ENCODE measurements around the gene CIB2. TPM values are rescaled to one million over a fixed set of nuclear protein-coding genes. Genes with fewer than 3 reads are reported as not detected.

The CIB2 gene
- total RNA-seq, 1 donor, result 6.7 TPM

GRCh38 chr15:78087951-78088772 is 43.1 kb downstream of the CIB2 start:
- no peak for DNase-seq (ENCODE audit: low read depth in 2 of 3, low spot score in 2 of 3)

- no peak for DNase-seq (ENCODE audit: low read depth in 2 of 3, low spot score in 2 of 3)
Observed at GRCh38 chr15:78085928-78086327, 45.3 kb downstream of the CIB2 start.

GRCh38 chr15:78084449-78084750 is 46.8 kb downstream of the CIB2 start:
- no peak for DNase-seq (ENCODE audit: low read depth in 2 of 3, low spot score in 2 of 3)

- no peak for DNase-seq (ENCODE audit: low read depth in 2 of 3, low spot score in 2 of 3)
Observed at GRCh38 chr15:78083687-78084448, 47.4 kb downstream of the CIB2 start.

DNA sequence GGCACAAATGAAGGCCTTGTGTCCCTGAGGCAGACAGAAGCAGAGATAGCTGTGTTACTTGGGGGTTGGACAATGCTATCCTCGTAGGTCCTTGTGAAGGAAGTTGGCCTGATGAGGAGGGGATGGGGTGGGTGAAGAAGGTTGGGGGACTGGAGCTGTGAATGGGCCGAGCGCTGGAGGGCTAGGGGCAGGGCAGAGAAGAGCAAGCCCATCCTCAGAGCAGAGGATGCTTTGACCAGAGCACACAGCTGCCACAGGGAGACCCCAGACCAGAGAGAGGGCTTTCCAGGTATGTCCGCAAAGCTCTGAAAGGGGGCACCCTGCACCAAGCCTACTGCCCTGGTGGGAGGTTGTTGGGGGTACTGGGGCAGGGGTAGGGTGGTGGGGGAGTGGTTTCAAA is 48.1 kb downstream of the CIB2 start:
- DNase-seq (ENCODE audit: low read depth in 2 of 3, low spot score in 2 of 3), result no peak

DNA sequence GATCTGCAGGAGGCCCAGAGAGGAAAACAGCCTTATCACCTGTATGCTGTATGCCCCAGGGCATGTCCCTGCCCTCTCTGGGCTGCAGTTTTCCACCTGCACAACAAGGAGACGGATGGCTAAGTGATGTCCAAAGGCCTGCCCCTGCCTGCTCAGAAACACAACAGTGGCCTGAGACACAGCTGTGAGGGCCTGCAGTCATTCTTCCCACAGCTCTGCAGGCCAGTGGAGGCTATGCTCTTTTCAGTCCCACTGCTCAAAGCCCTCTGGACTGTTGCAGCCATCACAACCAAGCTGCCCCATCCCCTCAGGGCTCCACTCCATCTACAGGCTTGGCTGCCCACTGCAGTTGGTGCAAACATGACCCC is 48.5 kb downstream of the CIB2 start:
- no peak for DNase-seq (ENCODE audit: low read depth in 2 of 3, low spot score in 2 of 3)

- DNase-seq (ENCODE audit: low read depth in 2 of 3, low spot score in 2 of 3), result no peak
Observed at GRCh38 chr15:78082106-78082742, 49.0 kb downstream of the CIB2 start.

- DNase-seq (ENCODE audit: low read depth in 2 of 3, low spot score in 2 of 3), result no peak
Observed at GRCh38 chr15:78080088-78080460, 51.2 kb downstream of the CIB2 start.

DNA sequence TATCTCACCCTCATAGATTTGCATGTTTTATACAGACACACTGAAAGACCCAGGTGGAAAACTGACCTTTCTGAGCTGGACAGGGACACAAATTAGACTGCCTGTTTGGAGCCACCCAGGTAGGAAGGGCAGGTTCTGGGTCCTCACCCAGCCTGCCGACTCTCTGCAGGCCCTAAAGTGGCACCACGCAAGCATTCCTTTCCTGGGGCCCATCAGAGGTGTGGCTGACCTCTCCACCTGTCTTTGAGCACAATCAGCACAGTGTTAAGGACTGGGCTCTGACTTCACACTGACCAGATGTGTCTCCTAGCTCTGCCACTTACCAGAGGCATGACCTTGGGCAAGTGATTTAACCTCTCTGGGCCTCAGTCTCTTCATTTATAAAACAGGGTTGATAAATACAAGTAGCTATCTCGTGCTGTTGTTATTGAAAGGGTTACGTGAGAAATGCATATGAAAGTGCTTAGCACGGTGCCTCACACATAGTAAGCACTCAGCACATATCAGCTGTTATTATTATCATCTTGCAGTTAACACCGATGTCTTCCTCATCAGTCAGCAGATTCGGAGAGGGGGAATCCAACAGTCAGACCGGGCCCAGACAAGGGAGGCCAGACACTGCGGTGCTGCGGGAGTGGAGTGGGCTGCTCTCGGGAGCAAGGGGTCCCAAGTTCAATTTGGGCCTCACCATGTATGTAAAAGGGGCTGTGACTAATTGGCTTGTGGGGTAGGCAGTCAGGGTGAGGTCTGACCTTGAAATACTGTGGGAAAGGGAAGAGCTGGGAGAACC is 51.8 kb downstream of the CIB2 start:
- no peak for DNase-seq (ENCODE audit: low read depth in 2 of 3, low spot score in 2 of 3)

GRCh38 chr15:78077871-78078210 is 53.4 kb downstream of the CIB2 start:
- no peak for DNase-seq (ENCODE audit: low read depth in 2 of 3, low spot score in 2 of 3)

GRCh38 chr15:78077053-78077870 is 54.0 kb downstream of the CIB2 start, which contains the start of gene TBC1D2B:
TSS of gene TBC1D2B (minus strand) at chr15:78077711. CDS start at chr15:78077652, 59 bp downstream.
- DNase-seq (ENCODE audit: low read depth in 2 of 3, low spot score in 2 of 3), result peak in 2 of 3 donors; percentile 60 to 65

DNA sequence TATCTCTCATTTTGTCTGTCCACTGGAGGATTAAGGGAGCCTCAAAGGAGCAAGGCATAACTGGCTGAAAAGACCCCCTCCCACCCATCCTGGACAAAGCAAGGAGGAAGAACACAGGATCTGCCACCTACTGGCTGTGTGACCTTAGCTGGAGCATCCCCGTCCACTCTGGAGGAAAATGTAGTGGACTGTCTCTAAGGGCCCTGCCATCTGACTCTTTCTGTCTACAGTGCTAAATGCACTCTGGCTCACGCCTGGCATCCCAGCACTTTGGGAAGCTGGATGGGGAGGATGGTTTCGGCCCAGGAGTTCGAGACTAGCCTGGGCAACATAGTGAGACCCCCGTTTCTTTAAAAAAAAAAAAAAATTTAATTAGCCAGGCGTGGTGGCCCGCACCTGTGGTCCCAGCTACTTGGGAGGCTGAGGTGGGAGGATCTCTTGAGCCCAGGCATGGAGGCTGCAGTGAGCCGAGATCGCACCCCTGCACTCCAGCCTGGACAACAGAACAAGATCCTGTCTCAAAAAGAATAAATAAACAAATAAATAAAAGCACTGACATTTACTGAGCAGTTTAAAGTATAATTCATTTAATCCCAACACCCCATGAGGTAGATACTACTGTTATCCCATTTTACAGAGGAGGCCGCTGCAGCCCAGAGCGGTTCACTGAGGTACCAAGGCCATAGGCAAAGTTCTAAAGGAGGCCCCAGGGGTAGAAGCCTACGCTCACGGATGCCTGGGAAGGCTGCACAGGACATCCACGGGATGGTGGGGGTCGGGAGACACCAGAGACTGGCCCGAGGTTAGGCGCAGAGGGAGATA is 54.8 kb downstream of the CIB2 start:
- no peak for DNase-seq (ENCODE audit: low read depth in 2 of 3, low spot score in 2 of 3)

DNA sequence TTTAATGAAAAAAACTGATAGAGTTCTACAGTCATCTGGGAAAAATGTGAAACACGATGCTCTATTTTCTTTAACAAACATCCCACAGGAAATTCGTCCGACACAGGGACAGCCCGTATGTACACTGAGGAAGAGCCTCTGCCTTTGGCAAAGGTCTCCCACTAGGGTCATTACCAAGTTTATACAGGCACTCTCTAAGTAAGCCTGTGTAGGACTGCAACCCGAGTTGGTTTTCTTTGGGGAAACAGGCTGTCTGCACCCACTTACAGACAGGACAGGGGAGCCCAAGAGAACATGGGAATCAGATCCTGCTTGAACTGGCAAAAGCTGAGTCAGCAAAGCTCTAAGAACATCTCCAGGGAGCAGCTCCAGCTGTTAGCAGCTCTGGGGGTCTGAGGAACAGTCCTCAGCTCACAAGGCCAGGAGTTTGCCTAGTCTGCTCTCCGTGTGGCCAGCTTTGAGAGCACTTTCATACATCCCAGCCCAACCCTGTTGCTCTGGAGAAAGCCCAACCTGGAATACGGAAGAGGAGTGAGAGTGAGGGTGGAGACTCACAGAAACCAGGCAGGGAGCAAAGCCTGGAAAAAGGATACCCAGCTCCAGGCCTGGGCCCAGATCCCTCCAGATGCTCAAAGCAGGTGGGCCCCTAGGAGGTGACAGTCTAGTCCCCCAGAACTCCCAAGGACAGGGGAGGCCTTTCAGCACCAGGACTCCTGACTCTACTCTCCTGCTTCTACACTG is 55.6 kb downstream of the CIB2 start:
- no peak for DNase-seq (ENCODE audit: low read depth in 2 of 3, low spot score in 2 of 3)

GRCh38 chr15:78073046-78073787 is 58.0 kb downstream of the CIB2 start:
- DNase-seq (ENCODE audit: low read depth in 2 of 3, low spot score in 2 of 3), result no peak

DNA sequence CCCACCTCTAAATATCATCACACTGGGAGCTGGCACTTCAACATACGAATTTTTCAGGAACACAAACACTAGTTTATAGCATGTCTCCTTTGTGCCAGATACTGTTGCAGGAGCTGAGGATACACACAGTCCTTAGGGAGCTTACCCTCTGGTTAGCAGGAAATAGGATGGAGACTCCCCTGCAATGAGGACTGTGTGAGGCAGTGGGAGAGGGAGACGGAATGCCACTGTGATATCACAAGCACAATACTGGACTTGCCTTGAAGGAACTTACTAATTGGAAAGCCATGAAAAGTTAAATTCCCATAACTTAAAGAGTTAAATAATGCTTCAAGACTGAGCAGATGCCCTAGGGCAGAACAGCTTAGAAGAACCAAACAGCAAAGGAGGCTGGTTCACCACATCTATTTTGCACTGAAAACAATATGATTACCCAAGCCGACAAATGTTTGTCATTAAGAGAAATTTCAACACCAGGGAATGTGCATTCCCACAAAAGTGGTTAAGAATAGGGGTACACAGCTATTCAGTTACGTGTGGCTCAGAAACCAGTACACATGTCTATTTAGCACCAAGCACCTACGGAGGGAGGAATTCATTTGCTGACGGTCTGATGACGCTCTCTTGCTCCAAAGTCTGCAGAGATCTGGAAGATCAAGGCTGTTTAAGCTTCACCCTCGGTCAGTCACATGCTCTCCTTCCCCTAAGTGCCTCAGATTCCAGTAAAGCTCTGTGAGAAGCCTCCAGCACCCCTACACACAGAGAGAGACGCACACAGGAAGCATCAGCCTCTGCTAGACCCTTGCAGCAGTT is 59.0 kb downstream of the CIB2 start:
- DNase-seq (ENCODE audit: low read depth in 2 of 3, low spot score in 2 of 3), result no peak

DNA sequence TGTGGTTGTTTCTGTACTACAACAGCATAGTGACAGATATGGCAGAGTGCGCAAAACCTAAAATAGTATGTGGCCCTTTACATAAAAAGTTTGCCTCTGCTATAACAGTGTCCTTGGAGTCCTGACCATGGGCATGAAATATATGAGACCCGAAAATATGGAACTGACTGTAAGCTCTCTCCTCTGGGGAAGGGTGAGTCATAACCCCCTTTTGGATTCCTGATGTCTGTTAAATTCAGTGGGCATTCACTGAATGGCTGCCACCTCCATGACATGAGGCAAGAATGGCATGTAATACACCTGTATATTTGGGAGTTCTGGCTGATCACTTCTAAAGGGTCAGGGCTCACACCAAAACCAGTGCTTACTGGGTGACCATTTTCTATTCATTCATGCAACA is 59.9 kb downstream of the CIB2 start:
- no peak for DNase-seq (ENCODE audit: low read depth in 2 of 3, low spot score in 2 of 3)

DNA sequence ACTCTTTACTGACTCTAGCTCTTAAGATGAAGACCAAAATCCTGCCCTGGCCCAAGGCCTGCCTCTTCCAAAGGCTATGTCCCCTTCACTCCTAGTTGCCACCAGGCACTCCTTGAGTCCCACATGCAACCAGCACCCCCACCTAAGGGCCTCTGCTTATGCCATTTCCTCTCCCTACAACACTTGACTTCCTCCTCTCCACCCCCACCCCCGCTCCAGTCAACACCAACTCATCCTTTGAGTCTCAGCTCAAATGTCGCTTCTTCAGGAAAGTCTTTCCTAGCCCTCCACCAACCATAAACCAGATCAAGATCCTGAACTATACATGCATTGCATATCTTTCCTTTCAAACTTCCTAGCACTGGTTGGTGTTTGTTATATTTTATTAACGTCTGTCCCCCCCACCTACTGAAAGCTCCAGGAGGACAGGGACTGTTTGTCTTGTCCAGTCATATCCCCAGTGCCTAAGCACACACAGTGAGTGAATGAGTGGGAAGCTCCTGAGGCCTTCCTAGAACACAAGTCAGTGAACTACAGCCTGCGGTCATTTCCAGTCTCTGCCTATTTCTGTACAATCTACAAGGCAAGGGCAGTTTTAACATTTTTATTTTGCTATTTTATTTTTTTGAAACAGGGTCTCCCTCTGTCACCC is 61.1 kb downstream of the CIB2 start:
- DNase-seq (ENCODE audit: low read depth in 2 of 3, low spot score in 2 of 3), result no peak

Data from hematopoietic multipotent progenitor cell (in vitro differentiated cells).